ENCODE measurements around the gene CHP2.

GRCh38 chr16:23795378-23795777 lies 40.6 kb downstream of the CHP2 start:
- TF ChIP-seq CTCF (IDR thresholded peaks at IDR 0.05) = no peak
- no peak for TF ChIP-seq POLR2A (IDR thresholded peaks at IDR 0.05)

All from esophagus squamous epithelium (tissue), 4 donors.